Endometrial microvascular endothelial cells (primary cell): ENCODE results near the gene C1QL1. TPM values are rescaled to one million over a fixed set of nuclear protein-coding genes. Genes with fewer than 3 reads are reported as not detected.

Experiments used
- in situ Hi-C: cut with HindIII; loops from 2 replicates; pipeline ENCODE4 v1.10.0; 2017; ENCODE audit warnings: low sequenced_read_pairs, low pct_unique_long_range_greater_than_20kb; ENCODE audit errors: inconsistent ontology term
- total RNA-seq: library from RNA; depleted of rRNA; stranded (reverse); fragments of >200 nt; gene quantifications from one replicate; pipeline ENCODE4 v1.2.3, GENCODE V29; 2015; ENCODE audit errors: inconsistent ontology term

C1QL1 gene
- total RNA-seq, 1 donor from 2014 or later, result not detected

- in situ Hi-C loops, result no loop called here
Observed at GRCh38 chr17:44920565-44920940, 47.5 kb downstream of the C1QL1 start.

- in situ Hi-C loops, result no loop called here
Observed at GRCh38 chr17:44919885-44920564, 48.1 kb downstream of the C1QL1 start.

GRCh38 chr17:44919411-44919810, 48.7 kb downstream of the C1QL1 start:
- in situ Hi-C loops, result no loop called here

GRCh38 chr17:44918006-44918405, 50.1 kb downstream of the C1QL1 start:
- in situ Hi-C loops, result no loop called here

GRCh38 chr17:44917456-44917855, 50.6 kb downstream of the C1QL1 start:
- in situ Hi-C loops, result no loop called here

GRCh38 chr17:44916781-44917241, 51.3 kb downstream of the C1QL1 start:
- in situ Hi-C loops, result no loop called here

- in situ Hi-C loops, result no loop called here
Observed at GRCh38 chr17:44915862-44916780, 52.0 kb downstream of the C1QL1 start.

- in situ Hi-C loops, result no loop called here
Observed at GRCh38 chr17:44915321-44915726, 52.8 kb downstream of the C1QL1 start, which contains the start of gene GFAP. GFAP (minus strand) TSS chr17:44915500; CDS start chr17:44915486, 14 bp downstream.

- in situ Hi-C loops, result no loop called here
Observed at GRCh38 chr17:44914698-44915271, 53.3 kb downstream of the C1QL1 start.

GRCh38 chr17:44914148-44914547, 54.0 kb downstream of the C1QL1 start:
- in situ Hi-C loops, result no loop called here

GRCh38 chr17:44913676-44914075, 54.4 kb downstream of the C1QL1 start:
- in situ Hi-C loops, result no loop called here

GRCh38 chr17:44912763-44913544, 55.1 kb downstream of the C1QL1 start:
- in situ Hi-C loops, result no loop called here

- in situ Hi-C loops, result no loop called here
Observed at GRCh38 chr17:44911133-44912001, 56.7 kb downstream of the C1QL1 start.

GRCh38 chr17:44910231-44911106, 57.6 kb downstream of the C1QL1 start:
- in situ Hi-C loops, result no loop called here
